Measurements from ENCODE around the gene CALN1.

DNA sequence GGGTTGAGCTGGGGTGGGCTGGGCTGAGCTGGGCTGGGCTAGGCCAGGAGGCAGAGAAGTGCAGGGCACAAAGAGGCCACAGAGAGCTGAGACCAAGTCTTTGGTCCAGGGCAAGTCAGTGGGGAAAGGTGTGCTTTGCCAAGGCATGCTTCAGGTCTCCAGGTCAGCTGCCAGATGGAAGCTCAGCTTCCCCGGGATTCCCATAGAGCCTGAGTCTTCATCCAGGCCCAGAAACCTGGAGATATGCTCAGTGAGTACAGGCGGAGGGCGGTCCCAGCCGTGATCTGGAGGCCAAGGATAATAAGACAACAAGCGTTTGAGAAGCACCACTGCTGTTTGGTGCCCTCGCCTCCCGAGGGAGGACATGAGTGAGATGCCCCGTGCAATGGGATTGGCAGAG is 4.7 kb upstream of the CALN1 start:
- TF ChIP-seq POLR2AphosphoS5 (IDR thresholded peaks at IDR 0.05): no peak
- TF ChIP-seq, protein P1, sequence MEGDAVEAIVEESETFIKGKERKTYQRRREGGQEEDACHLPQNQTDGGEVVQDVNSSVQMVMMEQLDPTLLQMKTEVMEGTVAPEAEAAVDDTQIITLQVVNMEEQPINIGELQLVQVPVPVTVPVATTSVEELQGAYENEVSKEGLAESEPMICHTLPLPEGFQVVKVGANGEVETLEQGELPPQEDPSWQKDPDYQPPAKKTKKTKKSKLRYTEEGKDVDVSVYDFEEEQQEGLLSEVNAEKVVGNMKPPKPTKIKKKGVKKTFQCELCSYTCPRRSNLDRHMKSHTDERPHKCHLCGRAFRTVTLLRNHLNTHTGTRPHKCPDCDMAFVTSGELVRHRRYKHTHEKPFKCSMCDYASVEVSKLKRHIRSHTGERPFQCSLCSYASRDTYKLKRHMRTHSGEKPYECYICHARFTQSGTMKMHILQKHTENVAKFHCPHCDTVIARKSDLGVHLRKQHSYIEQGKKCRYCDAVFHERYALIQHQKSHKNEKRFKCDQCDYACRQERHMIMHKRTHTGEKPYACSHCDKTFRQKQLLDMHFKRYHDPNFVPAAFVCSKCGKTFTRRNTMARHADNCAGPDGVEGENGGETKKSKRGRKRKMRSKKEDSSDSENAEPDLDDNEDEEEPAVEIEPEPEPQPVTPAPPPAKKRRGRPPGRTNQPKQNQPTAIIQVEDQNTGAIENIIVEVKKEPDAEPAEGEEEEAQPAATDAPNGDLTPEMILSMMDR (IDR thresholded peaks at IDR 0.05; ENCODE audit: poor library complexity, severe bottlenecking): no peak
- TF ChIP-seq RAD21 (conservative IDR thresholded peaks at IDR 0.05): no peak
- TF ChIP-seq EP300 (conservative IDR thresholded peaks at IDR 0.05; ENCODE audit: poor library complexity, severe bottlenecking): no peak
- TF ChIP-seq EZH2 (IDR thresholded peaks at IDR 0.05; ENCODE audit: borderline replicate concordance, insufficient read depth, low read length, poor library complexity, severe bottlenecking): no peak

Data from neural cell (in vitro differentiated cells).